Measurements from ENCODE around the gene DOK3.
"Not testable (repeated sequence)": the region's sequence is repeated elsewhere in the genome, so short reads cannot be mapped to it uniquely, and the experiment has no call there.

Gene DOK3

DNA sequence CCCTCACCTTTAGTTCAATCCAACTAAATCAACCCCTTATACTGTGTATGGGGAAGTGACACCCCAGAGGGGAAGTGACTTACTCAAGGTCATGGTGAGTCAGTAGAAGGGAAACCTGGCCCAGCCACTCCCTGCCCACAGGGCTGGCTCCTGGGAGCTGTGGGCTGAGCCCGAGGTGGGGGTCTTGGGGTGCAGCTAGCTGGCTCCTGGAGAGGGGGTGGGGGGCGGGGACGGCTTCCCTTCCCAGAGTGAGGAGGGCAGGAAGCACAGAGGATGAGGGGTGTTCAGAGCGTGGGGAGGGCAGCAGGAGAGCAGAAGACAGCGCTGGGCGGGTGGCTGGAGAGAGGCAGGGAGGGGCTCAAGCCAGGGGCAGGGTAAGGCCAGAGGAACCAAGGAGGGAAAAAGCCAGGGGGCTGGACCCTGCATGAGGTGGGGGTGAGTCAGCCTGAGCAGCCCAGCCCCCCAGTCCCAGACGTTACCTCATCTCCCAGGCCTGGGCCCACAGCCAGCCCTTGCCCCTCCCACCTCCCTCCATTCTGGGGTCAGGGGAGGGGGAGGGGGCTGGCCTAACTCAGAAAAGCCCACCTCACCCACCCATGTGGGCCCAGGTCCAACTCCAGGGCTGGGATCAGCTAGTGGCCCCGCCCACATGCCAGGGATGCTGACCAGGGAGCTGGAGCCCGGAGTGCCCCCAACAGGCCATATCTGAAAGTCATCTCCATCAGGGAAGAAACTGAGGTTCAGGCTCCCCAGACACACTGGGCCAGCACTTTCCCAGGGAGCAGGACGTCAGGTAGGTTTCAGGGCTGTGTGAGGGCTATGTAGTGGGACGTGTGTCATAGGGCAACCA is 15.1 kb downstream of the DOK3 start:
- no peak for TF ChIP-seq POLR2A (IDR thresholded peaks at IDR 0.05; ENCODE audit: low read depth, low read length)
- FAIRE-seq (no peak), DNase-seq (ENCODE audit: insufficient read length, low spot score) (peak; percentile 96)

DNA sequence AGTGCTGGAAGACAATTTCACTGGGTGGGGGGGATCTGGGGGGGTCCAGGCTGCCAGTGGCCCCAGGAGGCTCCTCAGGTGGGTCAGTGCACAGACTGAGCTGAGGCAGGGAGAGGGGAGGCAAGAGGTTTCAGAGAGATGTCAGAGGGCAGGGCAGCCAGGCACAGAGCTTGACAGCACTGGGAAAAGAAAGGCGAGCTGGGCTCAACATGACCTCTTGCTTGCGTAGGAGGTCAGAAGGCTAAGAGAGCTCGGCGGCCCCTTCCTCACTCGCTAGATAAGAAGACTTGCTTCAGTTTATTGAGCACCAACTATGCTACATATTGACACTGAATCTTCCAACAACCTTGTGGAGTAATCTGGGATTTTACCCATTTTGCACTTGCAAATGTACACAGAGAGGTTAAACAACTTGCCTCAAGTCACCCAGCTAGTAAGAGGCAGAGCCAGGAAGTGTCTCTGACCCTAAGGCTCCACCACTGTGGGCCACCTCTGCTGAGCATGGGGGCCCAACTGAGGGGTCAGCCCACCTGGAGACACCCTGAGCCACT is 15.8 kb downstream of the DOK3 start:
- no peak for FAIRE-seq
- TF ChIP-seq POLR2A (IDR thresholded peaks at IDR 0.05; ENCODE audit: low read depth, low read length): no peak
- DNase-seq (ENCODE audit: insufficient read length, low spot score): no peak

DNA sequence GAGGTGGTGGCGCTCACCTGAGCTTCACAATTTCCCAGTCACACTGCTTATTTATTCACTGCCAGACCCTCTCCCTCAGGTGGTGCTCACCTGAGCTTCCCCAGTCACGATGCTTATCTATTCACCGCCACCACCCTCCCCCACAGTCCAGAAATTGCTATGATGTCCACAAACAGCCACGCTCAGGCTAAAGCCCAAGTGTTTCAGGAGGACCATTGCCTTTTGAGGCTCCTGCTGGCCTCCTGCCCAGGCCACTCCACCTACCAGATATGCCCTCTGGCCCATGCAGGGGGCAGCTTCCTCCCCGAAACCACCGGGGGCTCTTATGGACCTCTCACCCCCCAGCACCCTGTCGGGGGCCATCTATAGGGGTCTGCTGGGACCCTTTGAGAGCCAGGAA is 16.8 kb downstream of the DOK3 start:
- no peak for FAIRE-seq
- TF ChIP-seq POLR2A (IDR thresholded peaks at IDR 0.05; ENCODE audit: low read depth, low read length): no peak

DNA sequence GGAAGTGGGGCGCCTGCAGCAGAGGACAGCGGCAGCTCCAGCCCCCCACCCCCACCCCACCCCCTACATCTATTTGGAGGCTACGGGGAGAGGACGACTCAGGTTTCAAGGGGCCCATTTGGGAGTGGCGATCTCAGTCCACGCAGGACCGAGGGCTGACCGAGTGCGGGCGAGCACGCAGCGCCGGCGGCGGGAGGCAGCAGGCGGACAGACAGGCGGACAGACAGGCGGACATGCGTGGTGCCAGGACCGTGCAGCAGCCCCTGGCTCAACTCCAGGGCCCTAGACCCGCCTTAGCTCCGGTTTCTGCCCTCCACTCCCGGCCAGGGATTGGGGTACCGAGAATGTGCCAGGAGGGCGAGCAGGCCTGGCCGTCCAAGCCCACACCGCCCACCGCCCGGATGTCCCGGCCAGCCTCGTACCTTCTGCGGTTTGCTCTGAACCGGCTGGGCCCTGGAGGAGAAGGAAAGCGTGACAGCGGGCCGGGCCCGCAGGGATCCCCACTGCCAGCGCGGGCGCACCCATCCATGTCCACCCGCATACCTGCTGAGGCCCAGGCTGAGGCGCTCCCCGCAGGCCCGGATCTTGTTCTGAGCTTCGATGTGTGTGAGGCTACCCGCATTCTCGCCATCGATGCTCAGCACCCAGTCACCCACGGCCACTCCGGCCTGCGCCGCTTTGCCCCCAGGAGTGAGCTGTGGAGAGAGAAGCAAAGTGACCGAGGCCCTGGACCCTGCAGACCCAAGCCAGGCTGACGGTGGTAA is 17.5 kb downstream of the DOK3 start:
- DNase-seq (ENCODE audit: insufficient read length, low spot score) (no peak), FAIRE-seq (no peak)
- no peak for TF ChIP-seq POLR2A (IDR thresholded peaks at IDR 0.05; ENCODE audit: low read depth, low read length)

More for the DNA sequence above, 16.8 kb downstream of the DOK3 start:
- no peak for DNase-seq (ENCODE audit: insufficient read length, low spot score)

DNA sequence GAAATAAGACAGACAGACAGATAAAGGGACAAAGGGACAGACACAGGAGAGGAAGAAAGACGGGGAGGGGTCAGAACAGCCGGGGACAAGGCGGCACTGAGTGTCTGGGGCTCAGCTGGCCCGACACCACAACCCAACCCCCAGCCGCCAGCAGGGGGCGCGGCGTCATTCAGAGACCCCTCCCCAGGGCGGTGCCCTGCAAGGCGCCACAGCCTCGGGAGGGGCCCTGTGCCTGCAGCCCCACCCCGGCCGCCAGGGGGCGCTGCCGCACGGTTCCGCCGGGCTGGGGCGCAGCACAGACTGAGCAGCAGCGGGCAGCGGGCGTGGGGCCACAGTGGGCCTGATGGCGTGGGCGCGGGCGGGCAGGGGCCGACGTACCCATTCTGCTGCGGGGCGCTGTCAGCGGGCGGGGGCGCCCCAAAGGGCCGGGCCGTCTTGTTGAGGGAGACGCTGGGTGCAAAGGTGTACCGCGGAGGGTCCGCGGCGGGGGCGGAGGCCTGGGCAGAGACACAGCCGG is 18.1 kb downstream of the DOK3 start:
- no peak for FAIRE-seq
- no peak for TF ChIP-seq POLR2A (IDR thresholded peaks at IDR 0.05; ENCODE audit: low read depth, low read length)
- DNase-seq (ENCODE audit: insufficient read length, low spot score): no peak

DNA sequence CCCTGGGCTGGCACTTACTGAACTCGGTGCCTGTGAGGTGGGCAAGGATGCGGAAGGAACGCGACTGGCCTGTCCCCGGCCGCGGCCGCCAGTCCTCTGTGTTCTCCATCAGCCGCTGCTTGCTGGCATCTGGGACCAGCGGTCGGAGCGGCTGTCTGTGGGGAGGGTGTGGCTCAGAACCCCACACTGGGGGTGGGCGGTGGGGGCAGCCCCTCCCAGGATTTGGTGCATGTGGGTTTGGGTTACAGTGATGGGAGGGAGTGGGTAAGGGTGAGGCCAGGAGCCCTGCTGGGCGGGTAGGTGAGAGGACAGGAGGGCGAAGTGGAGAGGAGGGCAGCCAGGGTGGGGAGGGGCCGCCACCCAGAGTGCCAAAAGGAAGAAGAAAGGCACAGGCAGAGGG is 18.6 kb downstream of the DOK3 start:
- no peak for DNase-seq (ENCODE audit: insufficient read length, low spot score)
- TF ChIP-seq POLR2A (IDR thresholded peaks at IDR 0.05; ENCODE audit: low read depth, low read length): no peak
- FAIRE-seq: no peak

DNA sequence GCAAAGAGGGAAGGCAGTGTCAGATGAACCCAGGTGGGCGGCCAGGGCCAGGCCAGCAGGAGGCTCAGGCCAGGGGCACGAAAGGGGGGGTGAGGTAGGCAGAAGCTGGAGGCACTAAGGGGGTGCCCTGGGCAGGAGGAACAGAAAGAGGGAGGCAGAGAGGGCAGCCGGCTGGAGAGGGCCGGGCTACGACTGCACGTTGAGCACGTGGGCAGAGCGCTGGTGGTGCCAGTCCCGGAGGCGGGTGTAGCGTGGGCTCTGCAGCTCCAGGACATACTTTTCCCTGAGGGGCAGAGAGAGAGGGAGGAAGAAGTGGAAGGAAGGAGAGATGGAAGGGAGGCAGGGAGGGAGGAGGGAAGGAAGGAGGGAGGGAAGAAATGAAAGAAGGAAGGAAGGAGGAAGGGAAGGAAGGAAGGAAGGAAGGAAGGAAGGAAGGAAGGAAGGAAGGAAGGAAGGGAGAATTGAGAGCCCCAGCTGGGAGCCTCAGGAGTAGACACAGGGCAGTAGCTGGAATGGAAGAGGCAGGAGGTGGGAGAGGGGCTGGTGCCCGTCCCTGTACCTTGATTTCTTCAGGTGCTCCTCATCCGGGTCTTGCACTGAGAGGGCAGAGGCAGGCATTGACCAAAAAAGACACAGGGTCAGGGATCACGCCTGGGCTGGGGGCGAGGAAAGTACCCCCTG is 19.2 kb downstream of the DOK3 start:
- FAIRE-seq: no peak
- TF ChIP-seq POLR2A (IDR thresholded peaks at IDR 0.05; ENCODE audit: low read depth, low read length): no peak
- no peak for DNase-seq (ENCODE audit: insufficient read length, low spot score)

DNA sequence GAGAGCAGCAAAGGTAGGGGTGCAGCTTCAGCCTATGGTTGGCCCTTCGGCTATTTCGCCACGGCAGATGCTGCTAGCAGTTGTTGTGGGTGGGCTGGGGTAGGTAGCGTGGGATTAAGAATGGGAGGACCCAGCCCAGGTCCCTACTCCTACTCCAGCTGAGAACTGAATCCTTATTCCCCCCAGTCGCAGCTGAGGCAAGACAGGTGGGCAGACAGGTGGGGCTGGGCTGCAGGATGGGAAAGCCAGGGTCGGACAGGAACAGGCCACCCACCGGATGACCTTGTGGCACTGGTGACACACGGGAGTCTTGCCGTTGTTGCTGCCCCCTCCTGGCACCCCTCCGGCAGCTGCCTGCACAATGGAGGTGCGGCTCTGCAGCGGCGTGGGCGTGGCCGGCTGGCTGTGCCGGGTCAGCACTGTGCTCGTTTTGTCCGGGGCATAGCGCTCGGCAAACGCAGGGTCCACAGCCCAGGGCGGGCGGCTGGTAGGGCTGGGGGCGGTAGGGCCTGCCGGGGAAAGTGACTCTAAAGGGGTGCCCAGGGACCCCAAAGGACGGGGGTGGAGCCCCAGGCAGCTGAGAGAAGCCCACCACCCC is 20.4 kb downstream of the DOK3 start:
- TF ChIP-seq POLR2A (IDR thresholded peaks at IDR 0.05; ENCODE audit: low read depth, low read length): no peak
- no peak for FAIRE-seq
- no peak for DNase-seq (ENCODE audit: insufficient read length, low spot score)

DNA sequence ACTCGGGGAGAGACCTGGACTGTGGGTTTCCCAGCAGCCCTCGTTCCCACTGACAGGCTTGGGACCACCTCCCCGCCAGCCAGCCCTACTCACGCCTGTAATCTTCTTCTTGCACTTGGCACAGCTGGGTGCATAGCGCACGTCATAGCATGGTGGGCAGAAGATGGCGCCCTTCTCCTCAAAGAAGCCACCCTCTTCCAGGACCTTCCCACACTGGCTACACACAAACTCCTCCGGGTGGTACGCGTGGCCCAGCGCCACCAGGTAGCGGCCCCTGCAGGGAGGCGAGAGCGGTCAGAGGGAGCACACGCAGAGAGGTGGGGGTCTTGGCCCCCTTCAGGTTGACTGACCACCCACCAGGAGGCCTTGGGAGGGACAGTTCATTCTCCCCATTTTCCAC is 21.7 kb downstream of the DOK3 start:
- FAIRE-seq: no peak
- TF ChIP-seq POLR2A (IDR thresholded peaks at IDR 0.05; ENCODE audit: low read depth, low read length): no peak
- DNase-seq (ENCODE audit: insufficient read length, low spot score): no peak

DNA sequence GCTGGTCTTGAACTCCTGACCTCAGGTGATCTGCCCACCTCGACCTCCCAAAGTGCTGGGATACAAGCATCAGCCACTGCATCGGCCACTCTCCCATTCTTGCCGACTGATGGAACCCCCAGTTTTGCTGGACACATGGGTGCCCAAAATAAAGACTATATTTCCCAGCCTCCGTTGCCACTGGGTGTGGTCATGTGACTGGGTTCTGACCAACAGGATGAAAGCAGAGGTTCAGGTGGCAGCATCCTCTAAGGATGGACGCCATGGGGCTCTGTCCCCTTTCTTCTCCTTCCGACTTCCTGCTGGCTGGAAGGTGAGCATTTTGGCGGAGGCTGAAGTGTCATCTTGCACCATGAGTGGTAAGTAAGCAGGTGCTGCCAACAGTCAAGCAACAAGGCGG is 22.5 kb downstream of the DOK3 start:
- FAIRE-seq: no peak
- TF ChIP-seq POLR2A (IDR thresholded peaks at IDR 0.05; ENCODE audit: low read depth, low read length): no peak
- DNase-seq (ENCODE audit: insufficient read length, low spot score): no peak

DNA sequence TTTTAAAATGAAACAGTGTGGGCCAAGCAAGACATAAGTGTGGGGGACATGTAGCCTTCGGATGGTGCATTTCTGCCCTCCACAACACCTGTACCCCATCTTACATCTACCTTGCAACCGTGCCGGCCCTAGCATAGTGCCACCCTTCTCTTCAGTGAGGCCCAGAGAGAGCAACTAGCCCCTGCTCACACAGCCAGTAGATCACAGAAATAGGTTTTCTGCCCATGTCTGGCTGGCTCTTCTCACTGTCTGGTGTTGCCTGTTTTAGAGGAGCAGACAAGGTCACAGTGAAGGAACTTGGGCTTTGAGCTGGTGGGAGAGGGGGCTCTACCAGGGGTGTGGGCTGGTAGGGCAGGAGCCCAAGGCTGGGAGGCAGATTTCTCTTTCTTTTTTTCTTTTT is 23.4 kb downstream of the DOK3 start:
- TF ChIP-seq POLR2A (IDR thresholded peaks at IDR 0.05; ENCODE audit: low read depth, low read length): no peak
- FAIRE-seq (no peak), DNase-seq (ENCODE audit: insufficient read length, low spot score) (no peak)

DNA sequence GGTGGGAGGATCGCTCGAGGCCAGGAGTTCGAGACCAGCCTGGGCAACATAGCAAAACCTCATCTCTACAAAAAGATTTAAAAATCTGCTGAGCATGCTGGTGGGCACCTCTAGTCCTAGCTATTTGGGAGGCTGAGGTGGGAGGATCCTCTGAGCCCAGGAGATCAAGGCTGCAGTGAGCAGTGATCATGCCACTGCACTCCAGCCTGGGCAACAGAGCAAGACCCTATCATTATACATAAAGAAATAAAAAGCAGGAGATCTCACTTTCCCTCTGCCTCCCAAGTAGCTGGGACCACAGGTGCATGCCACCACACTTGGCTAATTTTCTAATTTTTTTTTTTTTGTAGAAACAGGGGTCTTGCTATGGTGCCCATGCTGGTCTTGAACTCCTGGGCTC is 23.9 kb downstream of the DOK3 start:
- not testable (repeated sequence) for DNase-seq (ENCODE audit: insufficient read length, low spot score); FAIRE-seq

DNA sequence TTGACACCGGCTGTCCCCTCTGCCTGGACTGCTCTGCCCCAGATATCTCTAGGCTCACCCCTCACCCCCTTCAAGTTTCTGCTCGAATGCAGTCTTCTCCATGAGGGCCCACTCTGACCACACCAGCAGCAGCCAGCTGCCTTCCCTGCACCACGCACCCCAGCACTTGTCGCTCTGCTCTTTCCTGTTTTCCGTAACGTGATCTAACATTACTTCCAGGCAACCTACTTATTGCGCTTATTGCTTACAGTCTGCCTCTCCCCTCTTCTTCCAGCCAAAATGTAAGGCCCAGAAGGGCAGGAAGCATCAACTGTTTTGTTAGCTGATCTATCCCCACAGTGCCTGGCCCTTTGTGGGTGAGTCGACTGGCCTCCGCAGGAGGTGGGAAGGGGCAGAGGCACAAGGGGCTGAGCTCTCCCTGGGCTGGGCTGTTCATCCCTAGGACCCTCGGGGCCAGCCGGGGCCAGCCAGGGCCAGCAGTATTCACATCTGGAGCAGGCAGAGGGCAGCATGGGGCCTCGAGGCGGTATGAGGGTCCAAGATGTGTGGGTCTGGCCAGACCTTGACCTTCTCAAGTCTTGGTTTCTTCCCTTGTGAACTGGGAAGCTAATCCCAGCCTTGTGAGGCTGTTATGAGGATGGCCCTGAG is 24.6 kb downstream of the DOK3 start:
- no peak for TF ChIP-seq POLR2A (IDR thresholded peaks at IDR 0.05; ENCODE audit: low read depth, low read length)
- FAIRE-seq (no peak), DNase-seq (ENCODE audit: insufficient read length, low spot score) (no peak)

Data from H54 (cell line).